Measurements from ENCODE around the gene RNF112.

Gene RNF112

GRCh38 chr17:19368229-19368628, 42.8 kb upstream of the RNF112 start:
- H3K9ac ChIP-seq (ENCODE audit: low read length) = no peak overlapping the region
- no peaks in the 10 kb centered on the region for H3K9me3 ChIP-seq (ENCODE audit: low read length)
- H3K4me3 ChIP-seq (ENCODE audit: low read depth in 1 of 2, low read length in 2 of 2) = no peak overlapping the region
- no peaks in the 10 kb centered on the region for H3K27me3 ChIP-seq (ENCODE audit: control insufficient read depth in 1 of 2, insufficient read depth in 2 of 2, low read length in 2 of 2)
- H3K4me1 ChIP-seq (ENCODE audit: insufficient read depth, low read length) = peaks cover 2% of the 10 kb centered on the region
- no peaks in the 10 kb centered on the region for H3K36me3 ChIP-seq (ENCODE audit: insufficient read depth, low read length)
- no peak overlapping the region for H3K27ac ChIP-seq (ENCODE audit: low read depth, low read length)

GRCh38 chr17:19369107-19369778, 41.8 kb upstream of the RNF112 start:
- H3K9ac ChIP-seq (ENCODE audit: low read length) = no peak overlapping the region
- H3K4me1 ChIP-seq (ENCODE audit: insufficient read depth, low read length) = no peaks in the 10 kb centered on the region
- no peaks in the 10 kb centered on the region for H3K36me3 ChIP-seq (ENCODE audit: insufficient read depth, low read length)
- H3K27ac ChIP-seq (ENCODE audit: low read depth, low read length) = no peak overlapping the region
- H3K27me3 ChIP-seq (ENCODE audit: control insufficient read depth in 1 of 2, insufficient read depth in 2 of 2, low read length in 2 of 2) = no peaks in the 10 kb centered on the region
- no peak overlapping the region for H3K4me3 ChIP-seq (ENCODE audit: low read depth in 1 of 2, low read length in 2 of 2)
- H3K9me3 ChIP-seq (ENCODE audit: low read length) = no peaks in the 10 kb centered on the region

GRCh38 chr17:19369846-19370492, 41.1 kb upstream of the RNF112 start:
- Histone ChIP-seq H3K27me3 (ENCODE audit: control insufficient read depth in 1 of 2, insufficient read depth in 2 of 2, low read length in 2 of 2) (no peaks in the 10 kb centered on the region), H3K9ac (ENCODE audit: low read length) (no peak overlapping the region), H3K4me1 (ENCODE audit: insufficient read depth, low read length) (no peaks in the 10 kb centered on the region), H3K36me3 (ENCODE audit: insufficient read depth, low read length) (no peaks in the 10 kb centered on the region), H3K4me3 (ENCODE audit: low read depth in 1 of 2, low read length in 2 of 2) (no peak overlapping the region), H3K9me3 (ENCODE audit: low read length) (no peaks in the 10 kb centered on the region), H3K27ac (ENCODE audit: low read depth, low read length) (no peak overlapping the region)

GRCh38 chr17:19370493-19370960, 40.5 kb upstream of the RNF112 start:
- Histone ChIP-seq H3K4me3 (ENCODE audit: low read depth in 1 of 2, low read length in 2 of 2) (no peak overlapping the region), H3K9ac (ENCODE audit: low read length) (no peak overlapping the region), H3K27me3 (ENCODE audit: control insufficient read depth in 1 of 2, insufficient read depth in 2 of 2, low read length in 2 of 2) (no peaks in the 10 kb centered on the region), H3K27ac (ENCODE audit: low read depth, low read length) (no peak overlapping the region), H3K9me3 (ENCODE audit: low read length) (no peaks in the 10 kb centered on the region), H3K4me1 (ENCODE audit: insufficient read depth, low read length) (no peaks in the 10 kb centered on the region), H3K36me3 (ENCODE audit: insufficient read depth, low read length) (no peaks in the 10 kb centered on the region)

- Histone ChIP-seq H3K27me3 (ENCODE audit: control insufficient read depth in 1 of 2, insufficient read depth in 2 of 2, low read length in 2 of 2) (no peaks in the 10 kb centered on the region), H3K4me3 (ENCODE audit: low read depth in 1 of 2, low read length in 2 of 2) (no peak overlapping the region), H3K27ac (ENCODE audit: low read depth, low read length) (no peak overlapping the region), H3K9me3 (ENCODE audit: low read length) (no peaks in the 10 kb centered on the region), H3K9ac (ENCODE audit: low read length) (no peak overlapping the region), H3K36me3 (ENCODE audit: insufficient read depth, low read length) (no peaks in the 10 kb centered on the region), H3K4me1 (ENCODE audit: insufficient read depth, low read length) (no peaks in the 10 kb centered on the region)
These were observed 39.6 kb upstream of the RNF112 start for GRCh38 chr17:19371259-19372010.

GRCh38 chr17:19372011-19372370, 39.0 kb upstream of the RNF112 start:
- H3K27ac ChIP-seq (ENCODE audit: low read depth, low read length) = no peak overlapping the region
- H3K27me3 ChIP-seq (ENCODE audit: control insufficient read depth in 1 of 2, insufficient read depth in 2 of 2, low read length in 2 of 2) = no peaks in the 10 kb centered on the region

GRCh38 chr17:19372439-19372838, 38.6 kb upstream of the RNF112 start:
- Histone ChIP-seq H3K9me3 (ENCODE audit: low read length) (no peaks in the 10 kb centered on the region), H3K27ac (ENCODE audit: low read depth, low read length) (no peak overlapping the region), H3K36me3 (ENCODE audit: insufficient read depth, low read length) (no peaks in the 10 kb centered on the region), H3K9ac (ENCODE audit: low read length) (no peak overlapping the region), H3K27me3 (ENCODE audit: control insufficient read depth in 1 of 2, insufficient read depth in 2 of 2, low read length in 2 of 2) (no peaks in the 10 kb centered on the region), H3K4me1 (ENCODE audit: insufficient read depth, low read length) (peaks cover 6% of the 10 kb centered on the region), H3K4me3 (ENCODE audit: low read depth in 1 of 2, low read length in 2 of 2) (no peak overlapping the region)

More at GRCh38 chr17:19372011-19372370, 39.0 kb upstream of the RNF112 start:
- Histone ChIP-seq H3K9ac (ENCODE audit: low read length) (no peak overlapping the region), H3K9me3 (ENCODE audit: low read length) (no peaks in the 10 kb centered on the region), H3K36me3 (ENCODE audit: insufficient read depth, low read length) (no peaks in the 10 kb centered on the region), H3K4me1 (ENCODE audit: insufficient read depth, low read length) (peaks cover 3% of the 10 kb centered on the region), H3K4me3 (ENCODE audit: low read depth in 1 of 2, low read length in 2 of 2) (no peak overlapping the region)

- H3K4me1 ChIP-seq (ENCODE audit: insufficient read depth, low read length) = peaks cover 6% of the 10 kb centered on the region
- no peak overlapping the region for H3K4me3 ChIP-seq (ENCODE audit: low read depth in 1 of 2, low read length in 2 of 2)
- H3K27ac ChIP-seq (ENCODE audit: low read depth, low read length) = no peak overlapping the region
- H3K9ac ChIP-seq (ENCODE audit: low read length) = no peak overlapping the region
- no peaks in the 10 kb centered on the region for H3K9me3 ChIP-seq (ENCODE audit: low read length)
- H3K36me3 ChIP-seq (ENCODE audit: insufficient read depth, low read length) = no peaks in the 10 kb centered on the region
- H3K27me3 ChIP-seq (ENCODE audit: control insufficient read depth in 1 of 2, insufficient read depth in 2 of 2, low read length in 2 of 2) = no peaks in the 10 kb centered on the region
These were observed 38.0 kb upstream of the RNF112 start for GRCh38 chr17:19372866-19373504.

DNA sequence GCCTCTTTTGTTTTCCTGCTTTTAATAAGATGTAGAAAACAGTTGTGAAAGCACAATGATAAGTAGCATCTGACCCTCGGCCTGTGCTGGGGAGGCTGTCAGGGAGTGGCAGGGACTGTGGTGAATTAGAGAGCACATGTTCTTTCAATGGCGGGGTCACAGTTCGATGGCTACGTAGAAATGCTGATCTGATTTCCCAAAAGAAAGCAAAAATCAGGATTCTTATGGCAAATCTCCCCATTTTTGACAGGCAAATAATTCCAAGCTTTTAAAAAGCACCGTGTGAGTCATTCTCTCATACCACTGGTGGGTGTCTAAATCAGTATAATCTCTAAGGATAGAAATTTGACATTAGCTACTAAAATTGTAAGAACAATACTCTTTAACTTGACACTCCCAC, 36.9 kb upstream of the RNF112 start:
- Histone ChIP-seq H3K4me1 (ENCODE audit: insufficient read depth, low read length) (peaks cover 9% of the 10 kb centered on the region), H3K27ac (ENCODE audit: low read depth, low read length) (no peak overlapping the region), H3K27me3 (ENCODE audit: control insufficient read depth in 1 of 2, insufficient read depth in 2 of 2, low read length in 2 of 2) (no peaks in the 10 kb centered on the region), H3K36me3 (ENCODE audit: insufficient read depth, low read length) (no peaks in the 10 kb centered on the region), H3K9ac (ENCODE audit: low read length) (no peak overlapping the region), H3K9me3 (ENCODE audit: low read length) (no peaks in the 10 kb centered on the region), H3K4me3 (ENCODE audit: low read depth in 1 of 2, low read length in 2 of 2) (no peak overlapping the region)

GRCh38 chr17:19375732-19376131, 35.3 kb upstream of the RNF112 start:
- H3K4me3 ChIP-seq (ENCODE audit: low read depth in 1 of 2, low read length in 2 of 2) = no peak overlapping the region
- H3K9me3 ChIP-seq (ENCODE audit: low read length) = no peaks in the 10 kb centered on the region
- H3K4me1 ChIP-seq (ENCODE audit: insufficient read depth, low read length) = peaks cover 24% of the 10 kb centered on the region
- H3K27me3 ChIP-seq (ENCODE audit: control insufficient read depth in 1 of 2, insufficient read depth in 2 of 2, low read length in 2 of 2) = no peaks in the 10 kb centered on the region
- H3K36me3 ChIP-seq (ENCODE audit: insufficient read depth, low read length) = peaks cover 13% of the 10 kb centered on the region
- H3K9ac ChIP-seq (ENCODE audit: low read length) = no peak overlapping the region
- H3K27ac ChIP-seq (ENCODE audit: low read depth, low read length) = no peak overlapping the region

- Histone ChIP-seq H3K27ac (ENCODE audit: low read depth, low read length) (peak overlapping the region; percentile 96), H3K36me3 (ENCODE audit: insufficient read depth, low read length) (peaks cover 23% of the 10 kb centered on the region), H3K4me3 (ENCODE audit: low read depth in 1 of 2, low read length in 2 of 2) (peak overlapping the region; percentile 52 to 82)
These were observed 34.2 kb upstream of the RNF112 start for GRCh38 chr17:19376811-19377210.

More at GRCh38 chr17:19376811-19377210, 34.2 kb upstream of the RNF112 start:
- Histone ChIP-seq H3K27me3 (ENCODE audit: control insufficient read depth in 1 of 2, insufficient read depth in 2 of 2, low read length in 2 of 2) (no peaks in the 10 kb centered on the region), H3K9me3 (ENCODE audit: low read length) (no peaks in the 10 kb centered on the region), H3K4me1 (ENCODE audit: insufficient read depth, low read length) (peaks cover 24% of the 10 kb centered on the region), H3K9ac (ENCODE audit: low read length) (peak overlapping the region; percentile 62)
